Ishikawa (cell line): ENCODE results near the gene ATP11C.

Experiments
- CEBPB ChIP-seq: IDR thresholded peaks from 2 replicates; pipeline ENCODE4 v1.6.1; 2012
- CREB1 ChIP-seq: IDR thresholded peaks from 2 replicates; pipeline ENCODE4 v1.6.1; 2012; ENCODE audit warnings: low read depth
- EGR1 ChIP-seq: IDR thresholded peaks from 2 replicates; pipeline ENCODE4 v1.6.1; 2012
- EP300 ChIP-seq: IDR thresholded peaks from 2 replicates; pipeline ENCODE4 v1.6.1; 2012; ENCODE audit warnings: borderline replicate concordance
- FOXM1 ChIP-seq: IDR thresholded peaks from 2 replicates; pipeline ENCODE4 v1.6.1; 2012; ENCODE audit warnings: low read depth, borderline replicate concordance
- MAX ChIP-seq: IDR thresholded peaks from 2 replicates; pipeline ENCODE4 v1.6.1; 2012
- NFIC ChIP-seq: IDR thresholded peaks from 2 replicates; pipeline ENCODE4 v1.6.1; 2012
- RAD21 ChIP-seq: IDR thresholded peaks from 2 replicates; pipeline ENCODE4 v1.6.1; 2012; ENCODE audit warnings: low read depth
- TCF12 ChIP-seq: IDR thresholded peaks from 2 replicates; pipeline ENCODE4 v1.6.1; 2012; ENCODE audit warnings: low read depth
- TEAD4 ChIP-seq: IDR thresholded peaks from 2 replicates; pipeline ENCODE4 v1.6.1; 2012
- YY1 ChIP-seq: IDR thresholded peaks from 2 replicates; pipeline ENCODE4 v1.6.1; 2012; ENCODE audit warnings: low read depth
- ZBTB7A ChIP-seq: IDR thresholded peaks from 2 replicates; pipeline ENCODE4 v1.6.1; 2012; ENCODE audit warnings: low read depth
- TF ChIP-seq, protein P1 (sequence below): IDR thresholded peaks from 2 replicates; pipeline ENCODE4 v1.6.1; 2012; ENCODE audit warnings: low read depth, mild to moderate bottlenecking

- no peak for TF ChIP-seq NFIC
- no peak for TF ChIP-seq FOXM1
- TF ChIP-seq TEAD4 = no peak
- no peak for TF ChIP-seq CREB1
- no peak for TF ChIP-seq EP300
- no peak for TF ChIP-seq ZBTB7A
- no peak for TF ChIP-seq MAX
- TF ChIP-seq YY1 = no peak
- TF ChIP-seq RAD21 = no peak
- TF ChIP-seq EGR1 = no peak
- no peak for TF ChIP-seq TCF12
- TF ChIP-seq, protein P1, sequence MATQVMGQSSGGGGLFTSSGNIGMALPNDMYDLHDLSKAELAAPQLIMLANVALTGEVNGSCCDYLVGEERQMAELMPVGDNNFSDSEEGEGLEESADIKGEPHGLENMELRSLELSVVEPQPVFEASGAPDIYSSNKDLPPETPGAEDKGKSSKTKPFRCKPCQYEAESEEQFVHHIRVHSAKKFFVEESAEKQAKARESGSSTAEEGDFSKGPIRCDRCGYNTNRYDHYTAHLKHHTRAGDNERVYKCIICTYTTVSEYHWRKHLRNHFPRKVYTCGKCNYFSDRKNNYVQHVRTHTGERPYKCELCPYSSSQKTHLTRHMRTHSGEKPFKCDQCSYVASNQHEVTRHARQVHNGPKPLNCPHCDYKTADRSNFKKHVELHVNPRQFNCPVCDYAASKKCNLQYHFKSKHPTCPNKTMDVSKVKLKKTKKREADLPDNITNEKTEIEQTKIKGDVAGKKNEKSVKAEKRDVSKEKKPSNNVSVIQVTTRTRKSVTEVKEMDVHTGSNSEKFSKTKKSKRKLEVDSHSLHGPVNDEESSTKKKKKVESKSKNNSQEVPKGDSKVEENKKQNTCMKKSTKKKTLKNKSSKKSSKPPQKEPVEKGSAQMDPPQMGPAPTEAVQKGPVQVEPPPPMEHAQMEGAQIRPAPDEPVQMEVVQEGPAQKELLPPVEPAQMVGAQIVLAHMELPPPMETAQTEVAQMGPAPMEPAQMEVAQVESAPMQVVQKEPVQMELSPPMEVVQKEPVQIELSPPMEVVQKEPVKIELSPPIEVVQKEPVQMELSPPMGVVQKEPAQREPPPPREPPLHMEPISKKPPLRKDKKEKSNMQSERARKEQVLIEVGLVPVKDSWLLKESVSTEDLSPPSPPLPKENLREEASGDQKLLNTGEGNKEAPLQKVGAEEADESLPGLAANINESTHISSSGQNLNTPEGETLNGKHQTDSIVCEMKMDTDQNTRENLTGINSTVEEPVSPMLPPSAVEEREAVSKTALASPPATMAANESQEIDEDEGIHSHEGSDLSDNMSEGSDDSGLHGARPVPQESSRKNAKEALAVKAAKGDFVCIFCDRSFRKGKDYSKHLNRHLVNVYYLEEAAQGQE = no peak
- no peak for TF ChIP-seq CEBPB
Measured at GRCh38 chrX:139770366-139770765, 162.5 kb downstream of the ATP11C start.
